ENCODE results near the gene EARS2.

GRCh38 chr16:23590181-23590580 is 33.0 kb upstream of the EARS2 start:
- no peak for TF ChIP-seq CTCF (IDR thresholded peaks at IDR 0.05)
- TF ChIP-seq POLR2A (IDR thresholded peaks at IDR 0.05): no peak
